ENCODE data around the gene SKP1. TPM values are rescaled to one million over a fixed set of nuclear protein-coding genes. Genes with fewer than 3 reads are reported as not detected.

Gene SKP1
- polyA plus RNA-seq, 1 of the 3 experiments (the other 2 are of a cell fraction): 407 TPM

DNA sequence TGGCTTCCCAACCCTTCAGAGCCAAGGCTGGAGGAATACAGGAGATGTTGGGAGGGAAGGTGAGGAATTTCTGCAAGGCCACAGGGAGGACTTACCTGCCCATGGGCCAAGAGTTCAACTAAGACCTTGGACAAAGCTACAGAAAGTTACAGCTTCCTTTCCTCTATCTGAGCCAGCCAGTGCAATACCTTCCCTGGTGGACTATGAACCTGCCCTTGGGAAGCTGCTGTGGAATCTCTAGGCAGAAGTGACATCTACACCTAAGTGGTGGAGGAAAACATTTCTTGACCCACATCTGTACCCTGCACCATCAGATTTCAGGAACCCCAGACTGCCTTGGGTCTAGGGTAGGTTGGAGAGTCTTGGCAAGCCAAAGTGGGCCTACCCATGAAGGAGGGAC is 6.7 kb upstream of the SKP1 start:
- Histone ChIP-seq H3K4me3 (ENCODE audit: low read depth in 2 of 2, low read length in 1 of 2) (no peak overlapping the region), H3K9me2 (no peaks in the 10 kb centered on the region), H3K36me3 (replicated peaks in 1 of 2; ENCODE audit: control insufficient read depth in 1 of 2, insufficient read depth in 2 of 2, low read length in 1 of 2) (no peaks in the 10 kb centered on the region), H3K27me3 (ENCODE audit: insufficient read depth) (no peaks in the 10 kb centered on the region), H2AFZ (ENCODE audit: low read depth) (no peak overlapping the region), H3K79me2 (ENCODE audit: insufficient read depth) (no peaks in the 10 kb centered on the region), H4K20me1 (ENCODE audit: insufficient read depth) (no peaks in the 10 kb centered on the region), H3K9ac (no peak overlapping the region), H3K9me3 (no peaks in the 10 kb centered on the region), H3K4me2 (no peak overlapping the region), H3K27ac (ENCODE audit: low read depth in 2 of 2, low read length in 1 of 2) (no peak overlapping the region), H3F3A (replicated peaks; ENCODE audit: insufficient read depth) (peaks cover 4% of the 10 kb centered on the region), H3K4me1 (ENCODE audit: control insufficient read depth in 1 of 2, insufficient read depth in 2 of 2, low read depth in 1 of 2, low read length in 1 of 2) (no peaks in the 10 kb centered on the region; a peak in 1 of 4 replicates)
- POLR2A ChIA-PET: no interaction called here
- CTCF ChIA-PET: interaction anchor here (0.6 to 19.2 kb wide), 33 partner anchors 10 to 404 kb away, joined by 3 to 182 read pairs (median 4); partner anchors contain the start of gene PPP2CA
- no peak for TF ChIP-seq YY1 (IDR thresholded peaks at IDR 0.05; ENCODE audit: low read depth)
- TF ChIP-seq SIN3A (IDR thresholded peaks at IDR 0.05; ENCODE audit: borderline replicate concordance, low read depth, low read length): no peak
- no peak for TF ChIP-seq POLR2AphosphoS5 (IDR thresholded peaks at IDR 0.05; ENCODE audit: low read depth, low read length)
- no peak for TF ChIP-seq FOXJ3 (CRISPR knock-in tag; IDR thresholded peaks at IDR 0.05)
- TF ChIP-seq NRF1 (IDR thresholded peaks at IDR 0.05; ENCODE audit: low read depth, low read length): no peak
- TF ChIP-seq EP300 (IDR thresholded peaks at IDR 0.05; ENCODE audit: borderline replicate concordance in 1 of 2, low read depth in 1 of 2, low read length in 1 of 2): no peak
- TF ChIP-seq FOXM1 (IDR thresholded peaks at IDR 0.05; ENCODE audit: low read depth): no peak
- no peak for TF ChIP-seq RCOR1 (IDR thresholded peaks at IDR 0.05; ENCODE audit: low read length)
- TF ChIP-seq, protein P1, sequence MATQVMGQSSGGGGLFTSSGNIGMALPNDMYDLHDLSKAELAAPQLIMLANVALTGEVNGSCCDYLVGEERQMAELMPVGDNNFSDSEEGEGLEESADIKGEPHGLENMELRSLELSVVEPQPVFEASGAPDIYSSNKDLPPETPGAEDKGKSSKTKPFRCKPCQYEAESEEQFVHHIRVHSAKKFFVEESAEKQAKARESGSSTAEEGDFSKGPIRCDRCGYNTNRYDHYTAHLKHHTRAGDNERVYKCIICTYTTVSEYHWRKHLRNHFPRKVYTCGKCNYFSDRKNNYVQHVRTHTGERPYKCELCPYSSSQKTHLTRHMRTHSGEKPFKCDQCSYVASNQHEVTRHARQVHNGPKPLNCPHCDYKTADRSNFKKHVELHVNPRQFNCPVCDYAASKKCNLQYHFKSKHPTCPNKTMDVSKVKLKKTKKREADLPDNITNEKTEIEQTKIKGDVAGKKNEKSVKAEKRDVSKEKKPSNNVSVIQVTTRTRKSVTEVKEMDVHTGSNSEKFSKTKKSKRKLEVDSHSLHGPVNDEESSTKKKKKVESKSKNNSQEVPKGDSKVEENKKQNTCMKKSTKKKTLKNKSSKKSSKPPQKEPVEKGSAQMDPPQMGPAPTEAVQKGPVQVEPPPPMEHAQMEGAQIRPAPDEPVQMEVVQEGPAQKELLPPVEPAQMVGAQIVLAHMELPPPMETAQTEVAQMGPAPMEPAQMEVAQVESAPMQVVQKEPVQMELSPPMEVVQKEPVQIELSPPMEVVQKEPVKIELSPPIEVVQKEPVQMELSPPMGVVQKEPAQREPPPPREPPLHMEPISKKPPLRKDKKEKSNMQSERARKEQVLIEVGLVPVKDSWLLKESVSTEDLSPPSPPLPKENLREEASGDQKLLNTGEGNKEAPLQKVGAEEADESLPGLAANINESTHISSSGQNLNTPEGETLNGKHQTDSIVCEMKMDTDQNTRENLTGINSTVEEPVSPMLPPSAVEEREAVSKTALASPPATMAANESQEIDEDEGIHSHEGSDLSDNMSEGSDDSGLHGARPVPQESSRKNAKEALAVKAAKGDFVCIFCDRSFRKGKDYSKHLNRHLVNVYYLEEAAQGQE (IDR thresholded peaks at IDR 0.05; ENCODE audit: low read depth, low read length): no peak
- no peak for TF ChIP-seq JUND (IDR thresholded peaks at IDR 0.05)
- no peak for TF ChIP-seq CHD2 (IDR thresholded peaks at IDR 0.05; ENCODE audit: low read length, partially characterized antibody)
- TF ChIP-seq, protein P2, sequence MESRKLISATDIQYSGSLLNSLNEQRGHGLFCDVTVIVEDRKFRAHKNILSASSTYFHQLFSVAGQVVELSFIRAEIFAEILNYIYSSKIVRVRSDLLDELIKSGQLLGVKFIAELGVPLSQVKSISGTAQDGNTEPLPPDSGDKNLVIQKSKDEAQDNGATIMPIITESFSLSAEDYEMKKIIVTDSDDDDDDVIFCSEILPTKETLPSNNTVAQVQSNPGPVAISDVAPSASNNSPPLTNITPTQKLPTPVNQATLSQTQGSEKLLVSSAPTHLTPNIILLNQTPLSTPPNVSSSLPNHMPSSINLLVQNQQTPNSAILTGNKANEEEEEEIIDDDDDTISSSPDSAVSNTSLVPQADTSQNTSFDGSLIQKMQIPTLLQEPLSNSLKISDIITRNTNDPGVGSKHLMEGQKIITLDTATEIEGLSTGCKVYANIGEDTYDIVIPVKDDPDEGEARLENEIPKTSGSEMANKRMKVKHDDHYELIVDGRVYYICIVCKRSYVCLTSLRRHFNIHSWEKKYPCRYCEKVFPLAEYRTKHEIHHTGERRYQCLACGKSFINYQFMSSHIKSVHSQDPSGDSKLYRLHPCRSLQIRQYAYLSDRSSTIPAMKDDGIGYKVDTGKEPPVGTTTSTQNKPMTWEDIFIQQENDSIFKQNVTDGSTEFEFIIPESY (IDR thresholded peaks at IDR 0.05; ENCODE audit: borderline replicate concordance, low read depth): no peak
- no peak for TF ChIP-seq GATA2 (CRISPR knock-in tag; IDR thresholded peaks at IDR 0.05)
- no peak for TF ChIP-seq FOSL2 (IDR thresholded peaks at IDR 0.05; ENCODE audit: borderline replicate concordance, low read depth)
- no peak for DNase-seq
